ENCODE data around the gene PRDM2. TPM values are rescaled to one million over a fixed set of nuclear protein-coding genes. Genes with fewer than 3 reads are reported as not detected.

Gene PRDM2
- total RNA-seq, 4 donors from 2014 or later: 34.7 to 70.1 (median 53.0) TPM

Small RNA genes within 50 kb of the gene (small RNA-seq; reads per million reads assigned to genes)
- 0 reads per million in 2 donors for gene RF00564

Other genes with a start within 250 kb of the PRDM2 start
- not detected for gene LRRC38, start 186.2 kb upstream of the PRDM2 start, total RNA-seq
- 10 to 100 TPM in 2 of 4 donors, 1 to 10 TPM in 2; 2.4 to 44.6 (median 9.6) TPM for gene PDPN, start 116.4 kb upstream of the PRDM2 start, total RNA-seq

Measured in Peyer's patch (tissue), 4 donors.